Aorta (tissue), 5 donors: ENCODE data around the gene MCU. TPM values are rescaled to one million over a fixed set of nuclear protein-coding genes. Genes with fewer than 3 reads are reported as not detected.

ENCODE experiments used
- ATAC-seq: fragments of 200-7000 bp; cut with Tn5 transposase; one replicate; pipeline ENCODE4 v1.9.1; 2022; ENCODE audit warnings: moderate library complexity; ENCODE audit not compliant: low FRiP score
- DNase-seq, 2 donors: peaks; one replicate each; pipeline ENCODE4 v3.0.0-alpha.2; 2020
- H3K27ac ChIP-seq, 2 donors: one replicate each; pipeline ENCODE4 v1.5.1; 2013; ENCODE audit warnings: low read length in 2 of 2, mild to moderate bottlenecking in 2 of 2, moderate library complexity in 2 of 2, control low read depth in 1 of 2, inconsistent platforms in 1 of 2, low read depth in 1 of 2
- H3K27me3 ChIP-seq, 2 donors: one replicate each; pipeline ENCODE4 v1.6.1; 2013; ENCODE audit warnings: control low read depth in 1 of 2, low read length in 1 of 2, mild to moderate bottlenecking in 1 of 2, moderate library complexity in 1 of 2; ENCODE audit not compliant: insufficient read depth in 2 of 2, control insufficient read depth in 1 of 2
- H3K36me3 ChIP-seq, 2 donors: one replicate each; pipeline ENCODE4 v1.6.1; 2013; ENCODE audit warnings: control low read depth in 1 of 2, low read length in 1 of 2, mild to moderate bottlenecking in 1 of 2; ENCODE audit not compliant: insufficient read depth in 2 of 2, control insufficient read depth in 1 of 2
- H3K4me1 ChIP-seq, 2 donors: one replicate each; pipeline ENCODE4 v1.6.1; 2013; ENCODE audit warnings: low read length in 2 of 2, control low read depth in 1 of 2, mild to moderate bottlenecking in 1 of 2, moderate library complexity in 1 of 2; ENCODE audit not compliant: insufficient read depth in 2 of 2, control insufficient read depth in 1 of 2
- H3K4me3 ChIP-seq, 2 donors: one replicate each; pipeline ENCODE4 v1.5.1; 2013; ENCODE audit warnings: low read length in 2 of 2, control low read depth in 1 of 2, mild to moderate bottlenecking in 1 of 2
- H3K9me3 ChIP-seq: one replicate; pipeline ENCODE4 v1.6.1; 2013; ENCODE audit warnings: mild to moderate bottlenecking, low read length; ENCODE audit not compliant: control insufficient read depth
- WGBS, 2 donors: extraction: QIAGEN DNeasy Blood & Tissue Kit; methylation state at CpG; one replicate each; pipeline ENCODE4 v1.1.7; 2013; 5-methylcytosine and 5-hydroxymethylcytosine counted together
- intact Hi-C, 2 donors: fragments of 100-400 bp; cut with DNase I; formaldehyde crosslinking; loops; one replicate each; pipeline versions ENCODE4 v1.14.2 to v1.15.0; 2022
- microRNA-seq, 2 donors: library from miRNA; unstranded; fragments of <30 nt; microRNA quantifications; one replicate each; pipeline ENCODE4 v1.2.0, GENCODE V29; 2020
- polyA plus RNA-seq, 2 donors: library from polyadenylated mRNA; stranded (reverse); fragments of 200-250 nt; gene quantifications; one replicate each; pipeline ENCODE4 v1.2.3, GENCODE V29; 2013
- total RNA-seq, 2 donors: library from RNA; stranded (reverse); fragmentation: NEBNext Ultra II Directional; extraction: Animal tissue kit (Norgen Biotek cat#: 25700); gene quantifications; one replicate each; pipeline ENCODE4 v1.2.1, GENCODE V29; 2021
- donor health status: healthy with polysubstance abuse.
- donor health status: Bipolar disorder and iron deficiency.
- donor health status: DM: no; HTN: no; CAD: no.
- donor health status: DM: no; HTN: no; CAD: no.
- donor health status: DM: yes; HTN: yes; CAD: no.

The MCU gene
- total and polyA plus RNA-seq, 4 donors = 18.3 to 45.6 (median 26.6) TPM

GRCh38 chr10:72930276-72930675 lies 238.3 kb downstream of the MCU start:
- intact Hi-C loops = no loop called here
- no peaks in the 10 kb centered on the region for H3K4me1 ChIP-seq
- H3K4me3 ChIP-seq = no peak overlapping the region
- no peaks in the 10 kb centered on the region for H3K36me3 ChIP-seq
- ATAC-seq = no peak
- no peak overlapping the region for H3K27ac ChIP-seq
- no peak for DNase-seq
- H3K27me3 ChIP-seq = no peaks in the 10 kb centered on the region
- no peaks in the 10 kb centered on the region for H3K9me3 ChIP-seq
- 54 to 77% methylated on average over 2 of the region's 2 CpGs for WGBS, 2 donors

GRCh38 chr10:72932259-72933015 lies 240.5 kb downstream of the MCU start:
- Histone ChIP-seq H3K27ac (no peak overlapping the region), H3K27me3 (no peaks in the 10 kb centered on the region), H3K4me1 (no peaks in the 10 kb centered on the region), H3K36me3 (no peaks in the 10 kb centered on the region), H3K9me3 (no peaks in the 10 kb centered on the region), H3K4me3 (no peak overlapping the region)
- 92% methylated on average over 20 of the region's 20 CpGs for WGBS, 2 donors
- no peak for DNase-seq
- intact Hi-C loops = no loop called here
- ATAC-seq = no peak

GRCh38 chr10:72935361-72935760 lies 243.4 kb downstream of the MCU start:
- Histone ChIP-seq H3K27me3 (no peaks in the 10 kb centered on the region), H3K36me3 (no peaks in the 10 kb centered on the region), H3K9me3 (no peaks in the 10 kb centered on the region), H3K4me3 (no peak overlapping the region), H3K4me1 (no peaks in the 10 kb centered on the region), H3K27ac (no peak overlapping the region)
- no peak for ATAC-seq
- 93 to 95% methylated on average over 6 of the region's 6 CpGs for WGBS, 2 donors
- intact Hi-C loops = no loop called here
- no peak for DNase-seq

Small RNAs within 50 kb of the gene (microRNA-seq; reads per million reads assigned to microRNA genes)
- gene MIR4676 = 0 to 0.60 reads per million in 2 donors

Other genes with a start within 250 kb of the MCU start
- 10 to 100 TPM; 39.5 to 40.7 TPM for gene MICU1, start 66.1 kb upstream of the MCU start, total RNA-seq
- 10 to 100 TPM; 23.7 to 35.5 TPM for gene MICU1, start 66.1 kb upstream of the MCU start, polyA plus RNA-seq
- under 1 TPM; 0.15 to 0.23 TPM for gene OIT3, start 201.6 kb downstream of the MCU start, total RNA-seq
- not detected for gene OIT3, start 201.6 kb downstream of the MCU start, polyA plus RNA-seq